Measurements from ENCODE around the gene TMEM271.

GRCh38 chr4:571838-572572 lies 4.1 kb downstream of the TMEM271 start:
- TF ChIP-seq POLR2A (IDR thresholded peaks at IDR 0.05) (no peak), CTCF (IDR thresholded peaks at IDR 0.05) (no peak), EP300 (IDR thresholded peaks at IDR 0.05; ENCODE audit: low read depth) (no peak)

Measured in transverse colon (tissue), 3 donors.